KBM-7 (cell line): Measurements from ENCODE around the gene NELFB.

Source experiments
- DNase-seq: peaks from one replicate; pipeline ENCODE4 v3.0.0-alpha.2; 2015
- in situ Hi-C: fragments of 300-500 bp; cut with MboI; formaldehyde crosslinking; loops from 2 replicates; pipeline ENCODE4 v1.14.3; 2020; ENCODE audit warnings: low sequenced_read_pairs, low pct_unique_long_range_greater_than_20kb, mixed read lengths

NELFB gene

DNA sequence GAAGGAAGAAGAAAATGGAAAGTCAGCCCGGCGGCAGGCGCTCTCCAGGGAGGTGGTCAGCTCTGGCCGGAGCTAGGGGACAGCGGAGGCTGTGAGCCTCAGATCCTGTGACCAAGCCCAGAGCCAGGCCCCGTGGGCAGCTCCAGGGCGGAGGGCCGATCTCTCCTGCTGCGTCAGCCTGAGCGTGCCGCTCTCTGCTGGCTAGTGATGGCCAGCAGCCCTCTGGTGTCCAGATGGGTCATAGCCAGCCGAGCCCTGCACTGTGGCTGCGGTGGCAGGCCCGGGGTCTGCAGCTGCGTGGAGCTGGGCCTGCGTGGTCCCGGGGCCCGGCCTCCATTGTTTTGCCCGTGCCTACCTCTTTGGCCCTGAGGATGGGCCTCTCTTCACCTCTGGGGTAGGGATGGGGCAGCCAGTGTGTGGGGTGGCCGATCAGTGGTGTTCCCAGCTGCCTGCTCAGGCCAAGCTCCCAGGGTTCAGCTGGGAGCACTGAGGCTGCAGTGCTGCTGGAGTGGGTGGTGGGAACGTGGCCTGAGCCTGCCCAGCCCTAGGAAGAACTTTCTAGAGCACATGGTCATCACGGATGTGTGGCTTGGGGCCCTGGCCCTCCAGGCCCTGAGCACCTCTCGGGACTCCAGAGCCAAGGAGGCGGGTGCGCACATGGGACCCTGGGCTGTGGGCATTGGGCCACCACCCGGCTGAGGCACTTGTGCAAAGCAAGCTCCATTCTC, 64.0 kb downstream of the NELFB start:
- in situ Hi-C loops: no loop called here
- DNase-seq: no peak

DNA sequence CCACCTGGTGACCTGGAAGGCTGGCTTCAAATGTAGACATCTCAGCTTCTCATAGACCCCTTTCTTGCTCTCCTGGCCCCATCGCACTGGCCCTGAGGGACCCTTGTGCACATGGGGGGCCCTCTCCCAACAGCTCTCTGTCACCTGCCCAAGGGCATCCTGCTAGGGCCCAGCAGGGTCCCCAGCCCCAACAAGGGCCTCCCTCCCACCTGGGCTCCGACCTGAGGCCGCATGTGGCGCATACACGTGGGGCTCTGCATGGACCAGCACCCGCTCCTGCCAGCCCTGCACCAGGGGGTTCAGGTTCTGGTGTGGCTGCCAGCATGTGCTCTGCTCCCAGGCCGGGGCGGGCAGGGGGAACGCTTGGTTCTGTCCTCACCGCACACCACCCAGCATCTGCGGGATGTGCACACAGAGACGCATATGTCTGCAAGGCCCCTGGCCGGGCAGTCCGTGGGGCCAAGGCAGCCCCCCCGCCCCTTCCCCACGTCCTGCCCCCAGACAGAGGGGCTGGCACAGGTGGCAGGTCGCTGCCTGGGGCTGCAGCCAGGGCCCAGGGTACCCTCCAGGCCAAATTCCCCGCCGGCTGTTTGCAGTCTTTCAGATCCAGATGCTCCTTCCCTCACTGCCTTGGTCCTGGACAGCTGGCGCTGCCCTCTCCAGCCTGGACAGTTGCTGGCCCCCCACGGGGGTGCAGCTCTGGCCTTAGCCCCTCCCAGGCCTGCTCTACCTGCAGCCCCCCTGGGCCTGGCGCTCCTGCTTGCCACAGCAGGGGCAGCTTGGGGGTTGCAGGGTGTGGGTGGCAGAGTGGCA, 64.8 kb downstream of the NELFB start:
- in situ Hi-C loops: no loop called here
- DNase-seq: no peak

DNA sequence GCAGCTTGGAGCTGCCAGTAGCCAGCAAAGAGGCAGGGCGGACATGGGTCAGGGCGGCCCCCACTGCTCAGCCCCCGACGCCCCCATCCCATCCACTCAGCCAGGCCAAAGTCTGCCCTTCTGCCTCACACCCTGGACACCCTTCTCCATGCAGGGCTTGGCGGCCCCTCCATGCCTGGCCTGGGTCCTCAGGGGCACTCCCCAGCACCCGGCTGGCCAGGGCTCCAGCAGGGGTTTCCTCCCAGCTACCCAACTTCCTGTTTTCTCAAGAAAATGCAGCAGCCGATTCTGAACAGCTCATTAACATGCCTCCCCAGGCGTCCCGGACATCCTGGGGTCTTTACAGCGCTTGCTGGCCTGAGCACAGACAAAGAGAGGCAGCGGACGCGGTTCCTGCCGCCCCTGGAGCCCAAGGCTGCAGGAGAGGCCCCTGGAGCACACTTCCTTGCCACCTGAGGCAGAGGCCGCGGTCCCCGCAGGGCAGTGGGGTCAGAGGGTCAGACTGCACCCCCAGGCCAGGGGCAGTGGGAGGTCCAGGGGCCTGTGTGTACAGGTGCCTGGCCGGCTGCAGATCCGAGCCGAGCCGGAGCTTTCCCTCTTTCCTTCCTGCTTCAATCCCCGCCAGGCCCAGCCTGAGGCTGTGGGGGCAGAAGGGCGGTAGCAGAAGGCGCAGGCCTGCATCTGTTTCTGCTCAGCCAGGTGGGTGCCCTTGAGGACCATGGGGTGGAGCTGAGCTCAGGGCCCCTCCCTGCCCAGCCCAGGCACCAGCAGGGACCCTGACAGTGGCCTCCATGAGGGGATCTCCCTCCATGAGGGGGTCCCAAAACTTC, 65.6 kb downstream of the NELFB start:
- in situ Hi-C loops: no loop called here
- peak; percentile 87 for DNase-seq

DNA sequence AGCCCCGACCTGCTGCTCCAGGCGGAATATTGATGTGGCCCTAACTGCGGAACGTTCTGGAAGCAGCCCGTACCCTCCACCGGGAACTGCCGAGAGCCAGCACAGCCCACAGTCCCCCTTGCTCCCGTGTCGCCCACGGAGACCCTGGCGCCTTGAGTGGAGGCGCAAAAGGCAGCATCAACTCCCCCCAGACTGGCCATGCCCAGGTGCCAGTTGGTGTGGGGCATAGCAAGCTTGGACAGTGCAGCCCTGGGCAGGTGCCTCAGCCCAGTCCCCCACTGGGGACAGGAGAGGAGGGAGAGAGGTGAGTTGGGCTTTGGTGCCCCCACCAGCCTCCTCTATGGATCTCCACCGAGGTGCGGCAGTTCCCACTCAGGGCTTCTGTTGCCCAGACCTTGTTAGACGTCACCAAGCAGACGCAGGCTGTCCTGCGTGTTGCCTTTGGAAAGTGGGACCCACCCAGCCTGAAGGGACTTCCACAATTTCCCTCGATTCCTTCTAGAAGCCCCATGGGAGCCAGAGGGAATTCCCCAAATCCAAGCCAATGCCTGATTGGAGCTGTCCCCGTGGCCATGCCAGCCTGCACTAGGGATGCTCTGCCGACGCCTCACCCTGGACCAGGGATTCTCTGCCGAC, 66.7 kb downstream of the NELFB start:
- in situ Hi-C loops: no loop called here
- no peak for DNase-seq
